Hematopoietic multipotent progenitor cell treated with erythropoietin and hydrocortisone succinate and interleukin-3 and kit ligand, for 17 days (in vitro differentiated cells): ENCODE data around the gene PARD3B.

Source experiments
- DNase-seq: peaks from one replicate; pipeline ENCODE4 v3.0.0-alpha.2; 2015; ENCODE audit warnings: low spot score

Gene PARD3B

DNA sequence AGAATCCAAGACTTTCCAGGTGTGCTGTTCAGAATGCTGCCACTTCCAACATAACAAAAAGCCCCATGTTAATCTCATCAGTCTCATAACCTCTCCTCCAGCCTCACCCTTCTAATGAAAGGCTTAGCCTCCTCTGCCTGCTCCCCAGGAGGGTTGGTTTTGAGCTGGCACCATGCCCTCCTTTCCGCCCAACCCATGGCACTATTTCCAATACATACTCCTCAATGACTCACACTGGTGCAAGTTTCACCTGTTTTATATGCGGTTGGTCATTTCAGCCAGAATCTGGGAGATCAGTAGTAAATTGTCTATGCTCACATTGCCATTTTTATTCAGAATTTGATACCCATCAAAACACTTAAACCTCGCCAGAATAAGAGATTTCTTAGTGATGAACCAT is 979.4 kb downstream of the PARD3B start:
- no peak for DNase-seq

GRCh38 chr2:205527801-205528200 is 982.5 kb downstream of the PARD3B start:
- DNase-seq = no peak

DNA sequence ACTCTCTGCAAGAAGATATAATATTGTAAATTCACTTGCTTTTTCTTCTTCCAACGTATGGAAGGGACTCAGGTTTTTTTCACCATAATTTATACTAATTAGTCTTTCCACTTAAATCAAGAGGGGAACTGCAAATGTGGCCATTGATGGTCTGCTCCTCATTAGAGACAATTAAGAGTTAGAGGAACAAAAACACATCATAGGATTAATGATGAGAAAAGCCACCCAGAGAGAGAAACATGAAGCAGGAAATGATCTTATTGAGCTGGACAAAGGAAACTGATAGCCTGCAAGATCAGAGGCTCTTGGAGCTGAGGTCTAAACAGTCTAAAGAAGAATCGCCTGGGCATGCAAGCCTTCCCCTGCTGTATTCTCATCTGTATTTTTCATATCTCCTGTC is 985.8 kb downstream of the PARD3B start:
- DNase-seq = no peak

DNA sequence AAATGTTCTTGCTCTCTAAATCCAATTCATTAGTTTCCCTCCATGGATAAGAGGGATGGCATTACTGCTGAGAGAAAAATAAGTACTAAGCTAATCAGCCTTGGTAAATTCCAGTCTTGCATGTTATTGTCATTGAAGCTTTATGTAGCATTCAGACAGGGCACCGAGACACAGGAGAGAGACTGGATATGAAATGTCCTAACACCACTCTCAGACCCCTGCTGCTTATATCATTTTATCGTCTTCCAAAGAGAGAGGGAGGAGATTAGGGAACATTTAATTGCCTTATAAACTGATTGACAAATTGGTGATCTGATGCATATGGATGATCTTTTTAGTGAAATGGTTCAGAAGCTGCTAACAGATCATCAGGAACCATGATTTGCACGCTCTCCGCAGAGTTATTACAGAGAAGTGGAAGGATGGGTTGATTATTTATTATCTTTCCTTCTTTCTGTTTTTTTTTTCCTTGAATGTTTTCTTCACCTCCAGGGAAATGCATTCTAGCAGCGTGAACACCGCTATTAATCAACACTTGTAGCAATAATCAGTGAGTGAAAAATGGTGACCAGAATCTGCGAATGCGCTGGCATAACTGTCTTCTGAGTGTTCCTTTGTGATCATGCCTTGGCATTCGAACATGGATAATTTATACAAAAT is 986.3 kb downstream of the PARD3B start:
- DNase-seq = no peak

- DNase-seq = no peak
Measured at GRCh38 chr2:205535001-205535400, 989.7 kb downstream of the PARD3B start.

DNA sequence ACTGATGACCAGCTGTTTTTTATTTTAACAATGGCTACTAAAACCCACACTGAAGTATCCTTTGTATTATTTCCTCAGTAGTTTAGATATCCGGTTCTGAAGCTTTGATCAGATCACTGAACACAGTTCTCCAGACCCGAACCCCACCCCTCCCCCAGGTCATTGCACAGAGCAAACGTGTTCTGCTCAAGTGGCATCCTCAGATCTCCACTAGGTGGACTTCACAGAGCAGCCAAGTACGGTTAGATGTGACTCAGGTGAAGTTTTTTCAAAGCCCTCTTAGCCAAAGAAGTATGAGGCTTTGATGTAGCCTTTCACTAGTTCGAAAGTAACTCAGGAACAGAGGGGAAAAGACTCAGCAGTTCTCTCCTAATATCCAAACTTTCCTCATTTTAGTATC is 994.3 kb downstream of the PARD3B start:
- DNase-seq = no peak

- no peak for DNase-seq
Measured at GRCh38 chr2:205540036-205540435, 994.8 kb downstream of the PARD3B start.

GRCh38 chr2:205543262-205543843 is 998.1 kb downstream of the PARD3B start:
- DNase-seq = no peak

- DNase-seq = no peak
Measured at GRCh38 chr2:205543937-205544702, 998.8 kb downstream of the PARD3B start.

DNA sequence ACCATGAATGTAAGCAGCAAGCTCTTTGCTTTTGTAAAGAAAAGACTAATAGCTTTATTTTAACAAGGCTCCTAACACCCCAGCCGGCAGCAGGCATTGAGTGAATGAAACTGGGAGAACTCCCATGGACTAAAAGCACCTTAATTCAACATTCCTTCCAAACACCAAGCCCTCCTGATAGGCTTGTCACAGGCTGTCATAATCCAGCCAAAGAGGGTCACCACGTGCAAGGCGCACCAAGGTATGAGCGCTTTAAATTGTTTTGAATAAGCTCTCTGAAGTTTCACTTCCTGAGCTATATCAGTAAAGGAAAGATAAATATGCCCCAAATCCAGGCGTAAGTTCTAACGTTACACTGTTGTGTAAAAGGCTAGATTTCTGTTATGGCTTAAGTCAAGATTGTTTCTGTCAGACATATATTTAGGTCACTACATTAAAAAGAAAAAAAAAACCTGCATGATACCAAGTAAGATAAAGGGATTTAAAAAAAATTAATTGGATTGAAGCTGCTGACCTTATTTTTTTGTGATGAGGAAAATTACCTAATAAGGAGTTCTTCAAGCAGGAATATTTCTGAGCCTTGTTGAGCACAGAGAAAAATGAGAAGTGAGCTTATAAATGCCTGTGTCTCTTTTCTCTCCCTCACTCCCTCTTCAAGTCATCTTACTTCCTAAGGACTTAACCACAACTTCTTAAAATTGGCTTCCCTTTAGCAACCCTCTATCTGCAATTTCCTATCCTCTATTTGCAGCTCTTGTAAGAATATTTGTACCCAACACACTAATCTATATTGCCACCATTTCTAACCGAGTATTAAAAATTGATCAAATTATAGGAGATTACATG is 1000.9 kb downstream of the PARD3B start:
- DNase-seq = no peak

- DNase-seq = no peak
Measured at GRCh38 chr2:205555566-205556230, 1010.4 kb downstream of the PARD3B start.

GRCh38 chr2:205556357-205556756 is 1011.1 kb downstream of the PARD3B start:
- no peak for DNase-seq

- DNase-seq = no peak
Measured at GRCh38 chr2:205556841-205557539, 1011.7 kb downstream of the PARD3B start.

DNA sequence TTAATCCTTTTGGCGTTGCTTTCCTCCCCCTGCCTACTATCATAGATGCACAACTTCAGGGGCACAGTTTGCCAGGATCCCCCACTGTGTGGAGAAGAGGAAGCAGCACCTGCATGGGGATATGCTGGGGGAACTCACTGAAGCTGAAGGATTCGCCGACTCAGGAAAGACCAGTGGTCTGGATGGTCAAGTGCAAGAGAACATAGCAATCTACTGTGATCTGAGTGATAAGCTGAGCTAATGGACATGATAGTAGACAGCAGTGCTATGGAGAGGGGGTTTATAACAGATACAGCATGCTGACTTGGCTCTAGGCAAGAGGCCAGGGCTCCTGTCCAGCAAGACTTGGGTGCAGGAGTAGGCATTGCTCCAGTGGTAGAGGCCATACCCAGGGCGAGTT is 1012.6 kb downstream of the PARD3B start:
- DNase-seq = no peak

GRCh38 chr2:205561441-205561840 is 1016.2 kb downstream of the PARD3B start:
- no peak for DNase-seq

DNA sequence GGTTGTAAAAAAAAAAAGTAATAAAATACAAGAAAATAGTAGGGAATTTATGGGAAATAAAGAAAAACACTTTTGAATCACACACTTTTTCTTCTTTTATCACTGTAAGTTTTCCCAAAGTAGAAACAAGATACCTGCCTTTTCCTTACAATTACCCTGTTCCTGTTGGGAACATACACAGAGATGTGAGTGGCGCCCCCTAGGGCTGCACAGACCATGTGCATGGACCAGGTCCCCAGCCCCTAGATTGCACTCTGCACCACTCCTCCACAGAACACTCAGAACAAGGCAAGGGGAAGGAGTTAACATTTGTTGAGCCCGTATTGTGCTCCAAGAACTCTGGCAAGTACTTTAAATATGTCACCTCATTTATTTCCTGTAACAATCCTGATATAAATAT is 1018.4 kb downstream of the PARD3B start:
- DNase-seq = no peak

GRCh38 chr2:205564346-205565141 is 1019.3 kb downstream of the PARD3B start:
- DNase-seq = no peak

DNA sequence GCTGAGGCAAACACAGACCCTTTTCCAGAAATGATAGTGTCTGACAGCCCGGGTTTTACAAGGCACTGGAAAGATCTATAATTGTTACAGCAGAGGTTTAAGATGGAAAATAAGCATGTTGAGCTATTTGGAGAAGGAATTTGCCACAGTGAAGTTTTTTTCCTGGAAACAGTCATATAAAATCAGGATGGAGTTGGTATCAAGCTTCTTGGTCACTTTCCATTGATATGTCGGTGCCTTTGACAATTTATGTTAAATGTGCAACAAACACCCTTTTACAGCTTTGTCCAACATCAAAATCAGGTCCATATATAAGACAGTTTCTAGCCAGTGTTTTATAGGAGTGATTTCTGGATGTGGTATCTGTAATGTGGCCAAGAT is 1019.9 kb downstream of the PARD3B start:
- no peak for DNase-seq

GRCh38 chr2:205566606-205567168 is 1021.4 kb downstream of the PARD3B start:
- DNase-seq = no peak

DNA sequence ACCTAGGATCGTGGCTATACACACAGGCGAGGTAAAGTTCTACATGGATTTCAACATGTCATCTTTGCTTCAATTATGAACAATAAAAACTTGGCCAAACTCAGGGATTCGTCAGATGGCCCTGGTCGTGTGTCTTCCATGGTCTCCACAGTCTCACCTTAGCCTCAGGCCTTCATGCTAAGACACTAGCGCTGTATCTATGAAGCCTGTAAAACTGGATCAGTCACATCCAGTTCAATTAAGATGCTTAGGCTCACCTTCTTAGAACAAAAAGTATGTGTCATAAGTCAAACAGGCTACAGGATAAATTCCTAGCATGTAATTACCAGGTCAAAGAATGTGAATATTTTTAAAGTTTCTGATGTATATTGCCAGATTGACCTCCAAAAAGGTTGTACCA is 1023.3 kb downstream of the PARD3B start:
- no peak for DNase-seq
